Transverse colon (tissue), 4 donors: ENCODE data around the gene EPB41L1. TPM values are rescaled to one million over a fixed set of nuclear protein-coding genes. Genes with fewer than 3 reads are reported as not detected.

Experiments
- DNase-seq: peaks from one replicate; pipeline ENCODE4 v3.0.0-alpha.2; 2019
- H3K27ac ChIP-seq, 4 donors: fragments of 200-600 bp; sonication (generic); 2 replicates each; pipeline ENCODE4 v1.5.1; 2016 to 2018; ENCODE audit warnings: inconsistent platforms in 4 of 4
- H3K27me3 ChIP-seq: fragments of 200-600 bp; sonication (generic); 2 replicates; pipeline ENCODE4 v1.5.1; 2017; ENCODE audit warnings: inconsistent platforms
- H3K36me3 ChIP-seq, 4 donors: fragments of 200-600 bp; sonication (generic); 2 replicates each; pipeline ENCODE4 v1.5.1; 2017 to 2019; ENCODE audit warnings: inconsistent platforms in 4 of 4
- H3K4me1 ChIP-seq, 4 donors: fragments of 200-600 bp; sonication (generic); 2 replicates each; pipeline ENCODE4 v1.5.1; 2017 to 2020; ENCODE audit warnings: inconsistent platforms in 4 of 4
- H3K4me3 ChIP-seq, 4 donors: fragments of 200-600 bp; sonication (generic); 1 replicate in 1 of 4; 2 replicates in 3 of 4; pipeline versions ENCODE4 v1.5.1 to v1.6.1; 2017 to 2019; ENCODE audit warnings: inconsistent platforms in 4 of 4
- H3K9me3 ChIP-seq, 2 donors: fragments of 200-600 bp; sonication (generic); 2 replicates each; pipeline ENCODE4 v1.5.1; 2017 to 2019; ENCODE audit warnings: inconsistent platforms in 2 of 2
- CTCF ChIP-seq, 5 experiments: fragments of 200-600 bp in 3 of 5; fragments of 450-650 bp in 2 of 5; sonication (generic) in 3 of 5; IDR thresholded peaks; 1 replicate in 2 of 5; 2 replicates in 3 of 5; pipeline ENCODE4 v1.5.1; 2016 to 2017; ENCODE audit warnings: antibody characterized with exemption in 5 of 5, inconsistent platforms in 3 of 5, mild to moderate bottlenecking in 2 of 5, moderate library complexity in 1 of 5
- EP300 ChIP-seq: sonication (generic); formaldehyde crosslinking; IDR thresholded peaks from one replicate; pipeline ENCODE4 v1.6.1; 2017; ENCODE audit warnings: antibody characterized with exemption, low read depth
- POLR2A ChIP-seq: fragments of 450-650 bp; IDR thresholded peaks from one replicate; pipeline ENCODE4 v1.6.1; 2016; ENCODE audit warnings: antibody characterized with exemption, mild to moderate bottlenecking, moderate library complexity
- POLR2AphosphoS5 ChIP-seq, 3 donors: sonication (generic); formaldehyde crosslinking; IDR thresholded peaks; one replicate each; pipeline ENCODE4 v1.6.1; 2016; ENCODE audit warnings: antibody characterized with exemption in 3 of 3
- WGBS, 2 donors: methylation state at CpG; one replicate each; pipeline ENCODE4 v1.1.5; 2018; ENCODE audit warnings: low coverage in 1 of 2; 5-methylcytosine and 5-hydroxymethylcytosine counted together
- in situ Hi-C, 4 donors: fragments of 200-750 bp; cut with MboI; loops; one replicate each; pipeline versions ENCODE4 v1.15.0 to v1.15.1; 2017; ENCODE audit warnings: low sequenced_read_pairs in 3 of 4, low pct_ligation_motif_present in 1 of 4, low pct_unique_long_range_greater_than_20kb in 1 of 4
- intact Hi-C: fragments of 100-400 bp; cut with DNase I; formaldehyde crosslinking; loops from one replicate; pipeline ENCODE4 v1.15.1; 2023; ENCODE audit warnings: low total_unique reads
- total RNA-seq, 4 donors: library from RNA; depleted of rRNA; stranded (reverse); fragments of >200 nt; gene quantifications; one replicate each; pipeline ENCODE4 v1.1.0, GENCODE V29; 2016

EPB41L1 gene
- total RNA-seq, 4 donors from 2014 or later, result 36.4 to 167 (median 79.4) TPM

- no peak for DNase-seq
- 90 to 95% methylated on average over 2 to 5 of the region's 5 CpGs for whole genome bisulfite sequencing, 2 donors
- no peak overlapping the region for H3K27ac ChIP-seq
- in situ Hi-C loops (no loop called here), intact Hi-C loops (no loop called here)
- no peak overlapping the region for H3K4me3 ChIP-seq
- H3K9me3 ChIP-seq, result no peaks in the 10 kb centered on the region
- TF ChIP-seq POLR2A (no peak), EP300 (no peak), CTCF (IDR thresholded peaks at IDR 0.05) (no peak), POLR2AphosphoS5 (IDR thresholded peaks at IDR 0.05) (no peak)
- peaks cover 0 to 33% (median 15%) of the 10 kb centered on the region in 4 donors for H3K36me3 ChIP-seq
- no peaks in the 10 kb centered on the region for H3K4me1 ChIP-seq
- H3K27me3 ChIP-seq, result no peaks in the 10 kb centered on the region
Observed at GRCh38 chr20:36251426-36251825, 96.9 kb downstream of the EPB41L1 start.

GRCh38 chr20:36252511-36252910 lies 98.0 kb downstream of the EPB41L1 start:
- no peaks in the 10 kb centered on the region for H3K27me3 ChIP-seq
- no peak for TF ChIP-seq CTCF (IDR thresholded peaks at IDR 0.05)
- no peak for TF ChIP-seq POLR2AphosphoS5 (IDR thresholded peaks at IDR 0.05)
- TF ChIP-seq EP300, result no peak
- no peak for TF ChIP-seq POLR2A
- peaks cover 0 to 32% (median 14%) of the 10 kb centered on the region in 4 donors for H3K36me3 ChIP-seq
- DNase-seq, result no peak
- no peaks in the 10 kb centered on the region for H3K9me3 ChIP-seq
- WGBS, 2 donors, result 99 to 100% methylated on average over 2 to 3 of the region's 3 CpGs
- H3K4me3 ChIP-seq, result no peak overlapping the region
- intact Hi-C loops, result no loop called here
- no peaks in the 10 kb centered on the region for H3K4me1 ChIP-seq
- no peak overlapping the region for H3K27ac ChIP-seq
- in situ Hi-C loops, result no loop called here

- Histone ChIP-seq H3K27me3 (no peaks in the 10 kb centered on the region), H3K4me1 (no peaks in the 10 kb centered on the region), H3K9me3 (no peaks in the 10 kb centered on the region), H3K27ac (no peak overlapping the region), H3K36me3 (peaks cover 0 to 27% (median 13%) of the 10 kb centered on the region in 4 donors), H3K4me3 (no peak overlapping the region)
- intact Hi-C loops (no loop called here), in situ Hi-C loops (no loop called here)
- no peak for DNase-seq
- TF ChIP-seq EP300 (no peak), POLR2A (no peak), CTCF (IDR thresholded peaks at IDR 0.05) (no peak), POLR2AphosphoS5 (IDR thresholded peaks at IDR 0.05) (no peak)
- 80 to 96% methylated on average over 1 to 9 of the region's 9 CpGs for WGBS, 2 donors
Observed at GRCh38 chr20:36253036-36253435, 98.5 kb downstream of the EPB41L1 start.

- Histone ChIP-seq H3K9me3 (no peaks in the 10 kb centered on the region), H3K27ac (no peak overlapping the region), H3K4me3 (no peak overlapping the region), H3K36me3 (peaks cover 0 to 21% (median 9%) of the 10 kb centered on the region in 4 donors), H3K27me3 (no peaks in the 10 kb centered on the region), H3K4me1 (no peaks in the 10 kb centered on the region)
- TF ChIP-seq CTCF (IDR thresholded peaks at IDR 0.05) (no peak), POLR2AphosphoS5 (IDR thresholded peaks at IDR 0.05) (no peak), EP300 (no peak), POLR2A (no peak)
- in situ Hi-C loops, result no loop called here
- no peak for DNase-seq
- intact Hi-C loops, result no loop called here
- WGBS, 2 donors, result 67 to 81% methylated on average over 2 of the region's 2 CpGs
Observed at GRCh38 chr20:36254076-36254475, 99.5 kb downstream of the EPB41L1 start.
